GM13976 (cell line): ENCODE data around the gene SLF2.

Experiments used
- DNase-seq: peaks from one replicate; pipeline ENCODE4 v3.0.0; 2012; ENCODE audit warnings: low spot score
- CTCF ChIP-seq: IDR thresholded peaks from 2 replicates; pipeline ENCODE4 v1.5.1; 2012; ENCODE audit warnings: borderline replicate concordance, mild to moderate bottlenecking; ENCODE audit not compliant: insufficient read depth; ENCODE audit errors: extremely low read depth, missing control alignments, control extremely low read depth
- in situ Hi-C: fragments of 300-500 bp; cut with MboI; formaldehyde crosslinking; loops from one replicate; pipeline ENCODE4 v1.12.0; 2022; ENCODE audit warnings: low sequenced_read_pairs, mixed read lengths, inconsistent platforms; ENCODE audit not compliant: unreplicated experiment

SLF2 gene

GRCh38 chr10:100978121-100978900 lies 65.5 kb downstream of the SLF2 start:
- TF ChIP-seq CTCF, result no peak
- DNase-seq, result no peak
- in situ Hi-C loops, result no loop called here

- DNase-seq, result no peak
- TF ChIP-seq CTCF, result no peak
- in situ Hi-C loops, result no loop called here
These were observed 66.1 kb downstream of the SLF2 start for GRCh38 chr10:100978901-100979195.

- no peak for TF ChIP-seq CTCF
- peak; percentile 8 for DNase-seq
- in situ Hi-C loops, result no loop called here
These were observed 67.1 kb downstream of the SLF2 start for GRCh38 chr10:100979791-100980272.

- no peak for DNase-seq
- in situ Hi-C loops, result no loop called here
- TF ChIP-seq CTCF, result no peak
These were observed 67.5 kb downstream of the SLF2 start for GRCh38 chr10:100980311-100980710.

- no peak for DNase-seq
- in situ Hi-C loops, result no loop called here
- TF ChIP-seq CTCF, result no peak
These were observed 67.9 kb downstream of the SLF2 start for GRCh38 chr10:100980711-100981110.

GRCh38 chr10:100981178-100981772 lies 68.5 kb downstream of the SLF2 start:
- DNase-seq, result no peak

More at GRCh38 chr10:100981178-100981772, 68.5 kb downstream of the SLF2 start:
- in situ Hi-C loops, result no loop called here
- TF ChIP-seq CTCF, result no peak
